RPMI7951 (cell line): ENCODE data around the gene NFAT5. TPM values are rescaled to one million over a fixed set of nuclear protein-coding genes. Genes with fewer than 3 reads are reported as not detected.
"Not testable (repeated sequence)": the region's sequence is repeated elsewhere in the genome, so short reads cannot be mapped to it uniquely, and the experiment has no call there.

ENCODE experiments used
- DNase-seq: peaks from one replicate; pipeline ENCODE4 v3.0.0-alpha.2; 2012; ENCODE audit warnings: low read depth
- total RNA-seq: library from RNA; depleted of rRNA; stranded (reverse); fragments of >200 nt; shearing (Covaris generic); gene quantifications from 2 replicates; pipeline ENCODE4 v1.2.3, GENCODE V29; 2014; rRNA removed

NFAT5 gene
- total RNA-seq, 1 experiment from 2014 or later: 11.9 TPM

- not testable (repeated sequence) for DNase-seq
These were observed 165.5 kb downstream of the NFAT5 start for GRCh38 chr16:69731280-69731679.

GRCh38 chr16:69732101-69732500 is 166.3 kb downstream of the NFAT5 start:
- DNase-seq: no peak

DNA sequence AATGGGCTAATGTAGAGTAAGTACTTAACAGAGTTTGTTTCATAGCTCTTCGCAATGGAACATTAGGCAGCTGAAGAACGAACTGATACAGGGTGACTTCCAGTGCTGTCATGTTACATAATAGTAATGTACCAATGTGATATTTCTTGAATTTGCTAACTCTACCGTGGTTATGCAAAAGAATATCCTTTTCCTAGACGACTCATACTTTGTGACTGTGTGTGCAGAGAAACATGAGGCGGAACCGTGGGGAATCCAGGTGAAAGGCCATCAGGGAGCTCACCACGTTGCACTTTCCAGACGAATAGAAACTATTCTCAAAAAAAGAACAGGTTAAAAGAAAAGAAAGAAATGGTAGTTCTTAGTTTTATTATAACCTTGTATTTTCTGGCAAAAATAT is 175.8 kb downstream of the NFAT5 start:
- DNase-seq: no peak

DNA sequence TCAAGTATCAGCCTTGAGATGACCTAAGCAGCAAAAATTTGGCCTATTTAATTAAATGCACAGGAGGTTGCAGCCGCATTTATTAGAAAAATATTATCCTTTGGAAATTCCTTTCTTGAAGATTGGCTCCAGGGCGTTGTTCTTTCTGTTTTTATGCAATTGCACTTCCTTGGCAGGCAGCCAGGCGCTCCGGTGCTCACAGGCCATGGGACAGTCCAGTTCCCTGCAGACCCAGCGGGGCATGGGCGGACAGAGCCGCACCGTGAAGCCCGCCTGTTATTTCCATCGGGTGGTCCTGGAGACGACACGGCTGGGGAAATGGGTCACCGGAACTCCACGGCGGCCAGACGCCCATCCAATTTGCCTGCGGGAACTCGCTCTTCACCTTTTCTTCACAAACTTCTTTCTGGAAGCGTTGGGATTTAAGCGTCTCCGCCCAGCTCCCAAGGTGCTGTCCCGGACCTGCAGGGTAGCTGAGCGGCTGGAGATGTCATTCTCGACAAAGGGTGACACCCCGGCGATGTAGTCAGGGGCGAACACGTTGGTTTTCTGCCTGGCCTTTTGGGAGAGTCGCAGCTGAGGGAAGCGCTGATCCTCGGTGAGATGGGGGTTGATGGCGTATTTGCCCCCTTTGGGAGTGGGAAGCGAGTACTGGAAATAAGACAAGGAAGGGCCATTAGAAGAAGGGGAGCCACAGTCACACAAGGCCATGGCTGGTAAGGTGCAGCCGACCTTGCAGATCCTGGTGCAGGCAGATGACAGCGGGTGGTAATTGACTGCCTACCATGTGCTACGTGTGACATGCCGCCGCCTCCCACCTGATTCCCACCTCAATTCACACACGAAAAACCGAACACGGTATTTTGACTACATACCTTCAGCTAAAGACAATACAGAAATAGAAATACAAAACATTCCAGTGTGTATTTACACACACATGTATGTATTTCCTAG is 176.5 kb downstream of the NFAT5 start:
- DNase-seq: peak; percentile 51

GRCh38 chr16:69744363-69745231 is 178.8 kb downstream of the NFAT5 start:
- DNase-seq: no peak

DNA sequence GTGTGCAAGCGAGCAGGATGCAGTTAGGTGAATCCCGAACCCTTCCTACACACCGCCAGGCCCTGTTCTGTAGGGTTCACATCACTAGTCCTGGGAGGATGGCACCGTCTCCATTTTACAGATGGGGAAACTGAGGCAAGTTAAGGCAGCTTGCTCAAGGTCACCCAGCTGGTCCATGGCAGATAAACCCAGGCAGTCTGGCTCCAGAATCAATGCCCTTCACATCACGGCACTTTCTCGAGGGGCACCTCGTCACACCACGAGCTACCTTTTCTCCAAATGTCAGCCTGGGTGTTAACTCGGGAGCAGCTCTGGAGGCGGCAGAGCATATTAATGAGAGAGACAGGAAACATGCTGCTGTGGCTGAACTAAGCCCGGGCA is 179.5 kb downstream of the NFAT5 start:
- no peak for DNase-seq

DNA sequence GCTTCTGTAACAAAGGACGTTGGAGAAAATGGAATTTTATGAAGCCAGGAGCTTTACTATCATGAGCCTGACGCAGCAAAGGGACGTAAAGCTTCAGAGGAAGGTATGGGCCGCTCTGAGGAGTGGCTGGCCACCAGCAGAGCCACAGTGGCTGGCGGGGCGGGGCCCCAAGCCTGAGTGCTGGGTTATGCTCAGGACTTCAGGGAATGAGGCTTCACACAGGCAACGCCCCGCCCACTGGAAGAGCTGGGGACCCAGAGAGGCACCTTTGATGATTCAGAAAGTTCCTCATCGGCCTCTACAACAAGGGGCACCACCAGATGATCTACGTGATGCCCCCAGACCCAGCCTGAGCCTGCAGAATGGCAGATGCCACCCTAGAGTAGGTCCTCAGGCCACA is 180.2 kb downstream of the NFAT5 start:
- DNase-seq: no peak

DNA sequence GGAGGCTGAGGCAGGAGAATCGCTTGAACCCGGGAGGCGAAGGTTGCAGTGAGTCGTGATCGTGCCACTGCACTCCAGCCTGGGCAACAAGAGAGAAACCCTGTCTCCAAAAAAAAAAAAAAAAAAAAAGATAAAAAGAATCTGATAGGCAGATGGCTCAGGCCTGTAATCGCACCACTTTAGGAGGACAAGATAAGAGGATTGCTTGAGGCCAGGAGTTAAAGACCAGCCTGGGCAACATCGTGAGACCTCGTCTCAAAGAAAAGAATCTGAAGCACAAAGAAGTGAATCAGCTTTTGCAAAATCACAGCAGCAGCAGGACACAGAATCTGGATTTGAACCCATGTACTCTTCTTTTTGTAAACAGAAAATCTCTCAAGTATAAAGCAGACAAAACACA is 181.3 kb downstream of the NFAT5 start:
- no peak for DNase-seq

- DNase-seq: no peak
These were observed 183.1 kb downstream of the NFAT5 start for GRCh38 chr16:69748694-69749345.

DNA sequence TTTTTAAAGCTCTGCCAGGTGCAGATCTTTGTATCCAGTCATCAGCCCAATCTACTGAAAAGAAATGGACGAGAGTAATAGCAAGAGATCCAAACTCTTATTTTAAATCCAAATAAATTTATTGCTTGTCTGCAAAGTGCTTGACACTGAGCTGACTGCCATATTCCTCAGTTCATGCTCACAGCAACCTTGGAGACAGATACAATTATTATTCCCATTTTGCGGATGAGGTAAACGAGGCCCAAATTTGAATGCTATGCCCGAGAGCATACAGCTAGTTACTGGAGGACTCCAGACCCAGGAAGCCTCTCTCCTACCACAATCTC is 188.3 kb downstream of the NFAT5 start:
- no peak for DNase-seq

Other genes with a start within 250 kb of the NFAT5 start
- 12.7 and 24.3 TPM in 2 replicates for gene PDF, start 235.4 kb upstream of the NFAT5 start, total RNA-seq
- gene COG8, start 226.4 kb upstream of the NFAT5 start, total RNA-seq: 29.0 and 30.0 TPM in 2 replicates
- 34.5 and 39.3 TPM in 2 replicates for gene NIP7, start 226.2 kb upstream of the NFAT5 start, total RNA-seq
- not detected in 2 replicates for gene TMED6, start 214.2 kb upstream of the NFAT5 start, total RNA-seq
- 8.1 and 8.9 TPM in 2 replicates for gene TERF2, start 180.0 kb upstream of the NFAT5 start, total RNA-seq
- gene CYB5B, start 141.3 kb upstream of the NFAT5 start, total RNA-seq: 111 and 166 TPM in 2 replicates
- gene NQO1, start 160.6 kb downstream of the NFAT5 start, total RNA-seq: 2,459 and 2,684 TPM in 2 replicates
- gene NOB1, start 189.0 kb downstream of the NFAT5 start, total RNA-seq: 20.6 and 26.8 TPM in 2 replicates
- 15.3 and 21.5 TPM in 2 replicates for gene WWP2, start 196.4 kb downstream of the NFAT5 start, total RNA-seq